Body of pancreas (tissue), 4 donors: ENCODE results near the gene SH3TC1.

Source experiments
- POLR2A ChIP-seq, 3 donors: fragments of 450-650 bp; IDR thresholded peaks; one replicate each; pipeline ENCODE4 v1.6.1; 2016; ENCODE audit warnings: antibody characterized with exemption in 3 of 3, mild to moderate bottlenecking in 2 of 3
- TF ChIP-seq, protein P1 (sequence below), 7 experiments: fragments of 450-650 bp in 4 of 7; fragments of 200-600 bp in 3 of 7; sonication (generic) in 3 of 7; IDR thresholded peaks; one replicate each; pipeline ENCODE4 v1.5.1; 2016 to 2019; ENCODE audit warnings: antibody characterized with exemption in 7 of 7

DNA sequence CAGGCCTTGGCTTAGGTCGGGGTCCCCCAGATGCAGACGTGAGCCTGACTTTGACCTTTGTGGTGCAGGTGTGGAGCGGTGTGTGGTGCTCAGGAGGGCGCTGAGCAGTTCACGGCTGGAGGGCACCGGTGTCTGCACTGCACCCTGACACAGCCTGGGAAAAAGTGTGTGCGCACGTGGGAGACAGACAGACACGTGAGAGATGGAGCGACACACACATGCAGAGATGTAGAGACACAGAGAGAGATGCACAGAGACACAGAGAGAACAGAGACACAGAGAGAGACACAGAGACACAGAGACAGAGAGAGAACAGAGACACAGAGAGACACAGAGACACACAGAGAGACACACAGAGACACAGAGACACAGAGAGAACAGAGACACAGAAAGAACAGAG is 64.3 kb downstream of the SH3TC1 start:
- TF ChIP-seq POLR2A (IDR thresholded peaks at IDR 0.05), result no peak
- TF ChIP-seq, protein P1, sequence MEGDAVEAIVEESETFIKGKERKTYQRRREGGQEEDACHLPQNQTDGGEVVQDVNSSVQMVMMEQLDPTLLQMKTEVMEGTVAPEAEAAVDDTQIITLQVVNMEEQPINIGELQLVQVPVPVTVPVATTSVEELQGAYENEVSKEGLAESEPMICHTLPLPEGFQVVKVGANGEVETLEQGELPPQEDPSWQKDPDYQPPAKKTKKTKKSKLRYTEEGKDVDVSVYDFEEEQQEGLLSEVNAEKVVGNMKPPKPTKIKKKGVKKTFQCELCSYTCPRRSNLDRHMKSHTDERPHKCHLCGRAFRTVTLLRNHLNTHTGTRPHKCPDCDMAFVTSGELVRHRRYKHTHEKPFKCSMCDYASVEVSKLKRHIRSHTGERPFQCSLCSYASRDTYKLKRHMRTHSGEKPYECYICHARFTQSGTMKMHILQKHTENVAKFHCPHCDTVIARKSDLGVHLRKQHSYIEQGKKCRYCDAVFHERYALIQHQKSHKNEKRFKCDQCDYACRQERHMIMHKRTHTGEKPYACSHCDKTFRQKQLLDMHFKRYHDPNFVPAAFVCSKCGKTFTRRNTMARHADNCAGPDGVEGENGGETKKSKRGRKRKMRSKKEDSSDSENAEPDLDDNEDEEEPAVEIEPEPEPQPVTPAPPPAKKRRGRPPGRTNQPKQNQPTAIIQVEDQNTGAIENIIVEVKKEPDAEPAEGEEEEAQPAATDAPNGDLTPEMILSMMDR (IDR thresholded peaks at IDR 0.05), result no peak
